Right renal pelvis (tissue), 4 donors: ENCODE measurements around the gene UCN. TPM values are rescaled to one million over a fixed set of nuclear protein-coding genes. Genes with fewer than 3 reads are reported as not detected.
"Not testable (repeated sequence)": the region's sequence is repeated elsewhere in the genome, so short reads cannot be mapped to it uniquely, and the experiment has no call there.

Experiments used
- DNase-seq, 4 donors: peaks; one replicate each; pipeline ENCODE4 v3.0.0-alpha.2; 2013; ENCODE audit warnings: low read depth in 4 of 4, low spot score in 3 of 4, missing footprints in 1 of 4
- polyA plus RNA-seq, 4 donors: library from polyadenylated mRNA; unstranded; fragments of 120-200 nt; gene quantifications; one replicate each; pipeline ENCODE4 v1.2.1, GENCODE V29; 2013; ENCODE audit not compliant: insufficient read length in 4 of 4

Gene UCN
- polyA plus RNA-seq, 4 donors, result 0.39 to 1.1 (median 0.80) TPM

DNA sequence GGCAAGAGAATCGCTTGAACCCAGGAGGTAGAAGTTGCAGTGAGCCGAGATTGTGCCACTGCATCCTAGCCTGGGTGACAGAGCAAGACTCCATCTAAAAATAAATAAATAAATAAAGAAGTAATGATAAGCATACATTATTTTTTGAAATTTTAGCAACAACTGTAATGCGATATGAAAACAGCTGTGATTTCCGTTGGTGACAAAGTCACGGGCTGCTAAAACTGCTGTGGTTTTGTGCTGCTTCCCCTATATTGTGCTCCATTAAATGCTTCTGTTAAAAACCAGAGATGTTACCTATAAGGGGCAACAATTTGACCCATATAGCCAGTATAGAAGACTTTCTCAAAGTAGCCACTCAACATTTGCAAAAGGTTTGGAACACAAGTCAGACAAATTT, 17.7 kb downstream of the UCN start:
- no peak for DNase-seq

DNA sequence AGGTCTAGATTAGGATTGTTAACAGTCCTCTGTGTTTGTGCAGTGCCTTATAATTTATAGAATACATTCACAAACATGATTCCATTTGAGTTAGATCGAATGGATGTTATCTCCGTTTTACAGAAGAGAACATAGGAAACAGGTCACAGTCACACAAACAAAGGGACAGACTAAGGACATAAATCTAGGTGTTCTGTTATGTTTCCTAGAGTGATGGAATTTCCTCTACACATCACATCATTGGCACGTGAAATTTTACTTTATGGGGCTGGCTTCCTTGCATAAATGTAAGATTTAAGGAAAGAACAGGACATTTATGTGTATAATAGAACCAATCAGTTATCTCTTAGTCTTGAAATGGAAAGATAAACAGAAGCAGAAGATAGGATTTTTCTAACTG, 19.6 kb downstream of the UCN start:
- no peak for DNase-seq

DNA sequence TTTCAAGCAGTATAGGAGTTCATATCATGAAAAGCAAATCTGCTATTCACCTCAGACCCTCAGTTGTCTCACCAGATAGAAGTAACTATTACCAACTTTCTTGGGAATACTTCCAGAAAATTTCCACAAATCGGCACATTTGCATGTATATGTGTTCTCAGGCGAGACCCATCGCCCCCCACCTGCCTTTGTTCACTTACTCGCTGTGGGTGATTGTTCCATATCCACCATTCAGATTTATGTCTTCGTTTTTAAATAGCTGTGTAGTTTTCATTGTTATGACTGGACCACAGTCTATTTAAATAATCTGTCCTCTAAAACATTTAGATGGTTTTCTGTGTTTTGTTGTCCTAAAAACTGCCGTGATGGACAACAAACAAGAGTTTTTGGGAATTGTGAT, 22.8 kb downstream of the UCN start:
- DNase-seq, result no peak

DNA sequence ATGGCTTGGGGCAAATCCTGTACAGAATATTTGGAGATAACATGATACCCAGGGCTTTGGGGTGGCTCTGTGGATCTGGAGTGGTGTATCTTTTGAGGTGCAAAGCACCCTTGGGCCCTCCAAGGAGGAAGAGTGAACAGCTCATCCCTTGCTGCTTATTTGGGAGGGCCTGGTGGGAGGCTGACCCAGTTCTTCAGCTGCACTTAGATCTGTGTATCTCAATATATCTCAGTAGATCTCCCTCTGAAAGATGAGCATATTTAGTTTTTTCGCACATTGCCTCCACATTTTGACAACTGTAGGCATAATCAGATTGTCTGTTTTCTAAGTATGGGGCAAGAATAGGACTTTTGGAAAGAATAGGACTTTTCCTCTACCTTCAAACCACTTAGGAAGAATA, 23.2 kb downstream of the UCN start:
- DNase-seq, result no peak

DNA sequence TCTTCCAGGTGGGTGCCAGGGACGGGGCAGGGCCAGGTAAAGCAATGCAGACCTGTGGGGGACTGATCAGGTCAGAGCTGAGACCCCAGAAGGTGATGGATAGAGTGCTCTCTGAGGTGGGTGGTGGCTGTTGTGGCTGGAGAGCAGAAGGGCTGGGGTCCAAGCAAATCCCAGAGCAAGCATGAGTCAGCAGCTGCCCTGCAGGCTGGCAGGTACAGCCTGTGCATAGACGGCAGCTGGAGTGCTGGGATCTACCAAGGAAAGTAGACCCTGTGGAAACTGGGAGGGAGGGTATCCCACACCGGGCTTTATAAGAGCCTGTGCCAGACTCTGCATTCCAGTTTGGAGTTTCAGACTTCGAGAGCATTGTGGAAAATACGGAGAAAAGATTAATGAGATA, 25.4 kb downstream of the UCN start:
- no peak for DNase-seq

DNA sequence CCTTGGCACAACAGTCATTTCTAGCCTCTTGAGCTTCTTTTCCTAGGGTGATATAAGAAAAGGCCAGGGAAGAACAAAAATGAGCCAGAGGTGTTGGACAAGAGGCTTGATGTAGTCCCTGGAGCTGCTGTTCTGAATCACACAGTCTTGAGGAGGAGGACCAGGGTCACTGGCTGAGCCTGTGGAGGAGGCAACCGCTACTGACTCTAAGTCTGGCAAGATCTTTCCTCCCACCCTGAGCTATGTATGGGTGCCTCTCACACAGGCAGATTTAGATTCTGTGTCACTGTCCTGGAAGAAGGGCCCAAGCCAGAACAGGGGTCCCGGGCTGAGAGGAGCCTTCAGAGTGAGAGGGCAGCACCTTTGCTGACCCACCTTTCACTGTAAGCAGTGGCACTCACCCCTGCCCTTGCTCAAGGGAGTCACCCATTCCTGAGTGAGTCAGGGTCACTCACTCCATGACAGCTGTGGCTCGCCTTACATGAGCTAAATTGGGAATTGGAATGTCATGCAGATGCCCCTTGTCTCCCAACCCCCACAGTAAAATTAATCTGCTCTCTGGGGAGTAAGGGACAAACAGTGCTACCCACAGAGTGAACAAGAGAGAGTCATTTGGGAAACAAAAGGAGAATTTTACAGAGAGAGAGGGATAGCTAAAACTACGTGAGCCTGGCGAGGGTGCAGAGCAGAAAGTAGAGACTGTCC, 26.2 kb downstream of the UCN start, which contains the start of gene TRIM54:
TRIM54 (plus strand) TSS at position 575 of the 705 bp plus-strand sequence. CDS start 303 bp downstream, outside the sequence.
- DNase-seq, result no peak

DNA sequence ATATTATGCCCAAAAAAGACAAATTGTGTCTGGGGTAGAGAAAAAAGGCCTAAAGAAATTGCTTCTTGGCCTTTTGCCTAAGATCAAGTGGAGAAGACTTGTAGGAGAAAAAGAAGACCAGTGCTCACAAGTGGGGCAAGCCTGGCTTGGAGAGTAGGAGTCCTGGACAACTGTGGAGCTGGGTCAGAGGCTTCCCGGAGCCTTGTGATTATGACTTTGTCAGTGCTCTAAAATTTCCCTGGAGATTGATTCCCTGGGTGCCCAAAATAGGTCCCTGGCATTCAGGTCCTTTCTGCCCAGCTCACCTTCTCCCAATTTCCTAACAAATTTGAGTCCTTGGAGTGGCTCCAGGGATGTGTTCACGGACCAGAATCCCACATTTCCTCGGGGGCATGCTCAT, 26.8 kb downstream of the UCN start:
- DNase-seq, result no peak

DNA sequence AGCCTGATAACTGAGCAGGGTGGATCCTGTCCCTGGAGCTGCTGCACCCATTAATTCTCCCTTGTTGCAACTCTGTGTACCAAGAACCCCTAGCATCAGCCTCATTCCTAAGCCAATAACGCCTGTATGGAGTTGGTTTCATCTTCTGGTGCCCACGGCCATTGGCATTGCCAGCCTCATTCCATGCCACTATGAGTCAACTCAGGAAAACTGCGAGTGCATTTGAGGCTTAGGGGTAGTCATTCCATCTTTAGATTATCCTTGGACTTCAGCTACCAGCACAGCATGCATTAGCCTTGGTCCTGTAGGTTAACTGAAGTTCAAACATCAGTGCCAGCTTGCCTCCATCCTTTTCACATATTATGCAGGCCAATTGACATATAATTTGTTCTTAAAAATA, 27.4 kb downstream of the UCN start:
- DNase-seq, result no peak

DNA sequence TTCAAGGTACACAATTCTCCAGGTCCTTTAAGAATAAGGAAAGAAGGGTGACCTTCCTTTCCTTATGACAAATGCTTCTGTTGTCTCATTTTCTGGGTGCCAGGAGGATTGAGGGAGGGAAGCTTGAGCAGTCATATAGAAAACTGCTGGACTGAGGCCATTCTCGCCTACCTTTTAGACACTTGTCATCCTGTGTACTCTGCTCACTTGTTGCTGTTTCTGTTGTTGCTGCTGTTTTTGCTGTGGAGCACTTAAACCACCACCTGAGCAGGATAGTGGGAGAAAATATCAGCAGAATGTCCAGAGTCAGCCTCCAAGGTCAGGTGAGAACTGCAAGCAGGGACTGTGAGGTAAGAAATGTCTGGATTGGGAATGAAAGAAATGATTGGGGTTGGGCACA, 30.2 kb downstream of the UCN start:
- no peak for DNase-seq

DNA sequence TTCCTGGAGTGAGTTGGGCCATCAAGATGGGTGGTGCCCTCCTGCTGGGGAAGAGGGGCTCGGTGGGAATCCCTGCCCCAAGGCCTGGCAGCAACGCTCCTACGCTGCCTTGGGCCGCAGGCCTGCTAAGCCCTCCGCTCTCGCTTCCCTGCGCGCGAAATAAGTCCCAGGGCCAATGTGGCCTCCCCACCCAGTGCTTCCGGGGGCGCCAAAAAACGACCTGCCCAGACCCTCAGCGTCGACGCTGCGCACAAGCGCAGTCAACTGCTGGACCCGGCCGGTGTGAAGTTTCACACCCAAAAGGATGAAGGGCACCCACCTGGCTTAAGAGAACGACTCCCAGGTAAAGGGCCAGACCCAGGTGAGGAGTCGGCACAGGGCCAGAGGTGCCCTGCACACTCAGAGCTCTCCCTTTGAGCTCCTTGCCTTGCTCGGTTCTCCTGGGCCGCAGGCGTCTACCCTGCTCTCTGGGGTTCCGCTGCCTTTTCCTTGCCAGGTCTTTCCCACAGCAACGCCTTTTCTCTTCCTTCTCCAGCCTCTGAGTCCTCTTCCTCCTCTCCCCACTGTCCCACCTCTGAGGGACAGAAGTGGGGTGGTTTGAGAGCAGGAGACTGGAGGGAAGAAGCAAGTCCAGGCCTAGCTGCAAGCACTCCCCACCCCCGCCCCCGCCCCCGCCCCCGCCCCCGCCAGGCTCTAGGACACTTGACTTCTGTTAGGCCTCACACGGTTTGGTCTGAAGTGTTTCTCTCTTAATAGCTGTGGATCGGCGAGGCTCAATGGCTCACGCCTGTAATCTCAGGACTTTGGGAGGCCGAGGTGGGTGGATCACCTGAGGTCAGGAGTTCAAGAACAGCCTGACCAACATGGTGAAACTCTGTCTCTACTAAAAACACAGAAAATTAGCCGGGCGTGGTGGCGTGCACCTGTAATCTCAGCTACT, 32.8 kb downstream of the UCN start, which contains the start of gene DNAJC5G:
DNAJC5G (plus strand) TSS at position 223 of the 940 bp plus-strand sequence. CDS start 1,296 bp downstream, outside the sequence.
- DNase-seq, result no peak

DNA sequence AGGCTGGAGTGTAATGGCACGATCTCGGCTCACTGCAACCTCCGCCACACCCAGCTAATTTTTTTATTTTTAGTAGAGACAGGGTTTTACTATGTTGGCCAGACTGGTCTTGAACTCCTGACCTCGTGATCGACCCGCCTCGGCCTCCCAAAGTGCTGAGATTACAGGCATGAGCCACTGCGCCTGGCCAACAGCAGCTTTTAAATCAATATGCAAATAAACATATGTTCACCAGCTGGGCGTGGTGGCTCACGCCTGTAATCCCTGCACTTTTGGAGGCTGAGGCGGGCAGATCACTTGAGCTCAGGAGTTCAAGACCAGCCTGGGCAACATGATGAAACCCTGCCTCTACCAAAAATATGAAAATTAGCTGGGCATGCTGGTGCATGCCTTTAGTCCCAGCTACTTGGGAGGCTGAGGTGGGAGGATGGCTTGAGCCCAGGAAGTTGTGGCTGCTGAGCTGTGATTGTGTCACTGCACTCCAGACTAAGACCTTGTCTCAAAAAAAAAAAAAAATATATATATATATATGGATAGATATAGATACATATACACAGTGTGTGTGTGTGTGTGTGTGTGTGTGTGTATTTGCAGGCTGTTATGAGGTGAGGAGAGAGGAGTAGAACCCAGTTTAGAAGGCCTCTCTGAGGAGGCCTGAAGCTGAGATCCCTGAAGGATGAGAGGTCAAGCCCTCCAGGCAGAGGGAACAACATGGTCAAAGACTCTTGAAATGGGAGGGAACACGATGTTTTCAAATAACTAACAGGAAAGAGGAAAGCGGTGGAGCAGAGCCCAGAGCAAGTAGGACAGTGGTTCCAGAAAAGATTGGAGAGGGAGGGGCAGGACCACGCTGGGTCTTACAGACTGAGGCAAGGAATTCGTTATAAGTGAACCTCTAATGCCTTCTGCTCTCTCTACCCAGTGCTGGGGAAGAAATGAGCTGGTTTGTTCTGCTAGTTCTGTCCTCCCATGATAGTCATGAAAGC, 35.4 kb downstream of the UCN start:
- DNase-seq, result not testable (repeated sequence)

DNA sequence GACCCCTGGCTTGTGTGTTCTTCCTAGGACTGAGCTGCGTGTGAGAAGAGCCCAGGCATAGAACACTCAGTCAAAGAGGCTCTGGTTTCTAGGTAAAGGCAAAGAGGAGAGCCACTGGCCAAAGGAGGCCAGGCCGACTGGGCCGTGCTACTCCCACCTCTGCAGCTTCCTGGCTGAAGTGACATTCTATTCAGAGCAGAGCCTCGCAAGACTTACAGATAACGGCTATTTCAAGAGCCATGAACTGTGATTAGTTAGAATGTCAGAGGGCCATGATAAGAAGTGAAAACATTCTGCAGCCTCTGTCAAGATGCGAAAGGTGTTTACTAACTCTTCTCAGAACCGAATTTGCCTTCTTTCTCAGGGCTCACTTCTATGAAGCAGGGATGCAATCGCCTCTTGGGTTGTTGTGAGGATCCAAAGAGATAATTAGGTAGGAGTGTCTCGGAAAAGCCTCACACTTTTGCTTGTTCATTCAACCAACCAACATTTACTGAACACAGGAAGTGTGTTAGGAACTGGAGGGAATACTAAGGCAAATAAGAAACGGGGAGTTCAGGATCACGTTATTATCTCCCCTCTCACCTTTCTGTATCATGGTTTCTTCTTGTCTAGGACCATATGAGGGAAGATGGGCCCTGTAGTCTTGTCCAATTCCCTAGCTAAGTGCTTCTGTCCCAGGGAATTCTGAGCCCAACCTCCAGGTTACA, 36.5 kb downstream of the UCN start:
- no peak for DNase-seq

DNA sequence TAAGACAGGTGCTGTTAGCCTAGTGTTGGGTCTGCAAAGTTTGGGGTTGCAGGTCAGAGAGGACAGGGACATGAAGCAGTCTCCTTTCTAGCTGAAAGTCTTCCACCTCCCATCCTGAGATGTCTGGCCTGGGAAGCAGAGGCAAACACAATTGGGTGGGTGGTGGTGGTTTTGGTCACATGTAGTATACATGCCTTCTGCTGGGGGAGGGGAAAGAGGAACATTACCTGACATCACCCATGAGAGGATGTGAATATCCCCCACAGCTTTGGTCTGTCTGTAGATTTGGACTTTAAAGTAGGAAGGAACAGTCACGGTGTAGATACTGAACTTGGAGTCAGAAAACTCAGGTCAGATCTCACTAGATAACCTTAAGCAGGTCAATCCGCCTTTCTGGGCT, 37.6 kb downstream of the UCN start:
- no peak for DNase-seq

DNA sequence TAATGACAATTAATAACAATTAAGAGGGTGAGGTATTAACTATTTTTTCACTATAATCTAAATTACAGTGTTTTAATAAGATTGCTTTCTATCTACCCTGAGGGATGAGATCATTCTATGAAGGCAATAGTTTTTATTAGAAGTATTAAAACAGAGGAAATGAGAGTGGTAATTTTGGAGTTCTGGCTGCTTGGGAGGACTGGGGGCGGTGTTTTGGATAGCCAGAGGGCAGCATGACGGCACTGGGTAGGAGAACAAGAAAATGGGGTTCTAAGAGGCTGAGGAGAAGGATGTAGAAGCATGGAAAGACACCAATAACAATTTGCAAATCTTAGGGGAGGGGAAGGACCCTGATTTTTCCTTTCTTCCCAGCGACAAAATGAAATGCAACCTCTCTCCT, 38.1 kb downstream of the UCN start:
- DNase-seq, result no peak

DNA sequence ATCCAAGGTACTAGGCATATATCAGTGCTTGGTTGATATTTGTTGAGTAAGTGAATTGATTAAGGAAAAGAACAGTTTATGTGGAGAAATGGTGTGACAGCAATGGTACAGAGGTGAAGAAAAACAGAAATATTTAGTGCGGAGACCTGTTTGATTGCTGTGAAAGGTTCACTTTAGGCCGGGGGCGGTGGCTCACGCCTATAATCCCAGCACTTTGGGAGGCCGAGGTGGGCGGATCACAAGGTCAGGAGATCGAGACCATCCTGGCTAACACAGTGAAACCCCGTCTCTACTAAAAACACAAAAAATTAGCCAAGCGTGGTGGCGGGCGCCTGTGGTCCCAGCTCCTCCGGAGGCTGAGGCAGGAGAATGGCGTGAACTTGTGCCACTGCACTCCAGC, 39.9 kb downstream of the UCN start:
- not testable (repeated sequence) for DNase-seq

DNA sequence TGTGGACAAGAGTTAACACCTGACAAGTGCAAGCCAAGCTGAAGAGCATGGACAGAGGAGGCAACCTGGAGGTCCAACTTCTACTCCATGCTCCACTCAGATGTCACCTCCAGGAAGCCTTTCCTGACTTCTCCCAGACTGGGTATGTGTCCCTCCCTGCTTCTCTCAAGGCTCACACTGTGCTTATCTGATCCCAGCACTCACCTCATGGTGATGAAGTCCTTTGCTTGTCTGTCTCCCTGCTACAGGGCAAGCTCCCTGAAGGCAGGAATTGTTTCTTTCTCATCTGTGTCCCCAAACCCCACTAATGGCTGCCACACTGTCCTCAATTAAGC, 42.7 kb downstream of the UCN start:
- no peak for DNase-seq

DNA sequence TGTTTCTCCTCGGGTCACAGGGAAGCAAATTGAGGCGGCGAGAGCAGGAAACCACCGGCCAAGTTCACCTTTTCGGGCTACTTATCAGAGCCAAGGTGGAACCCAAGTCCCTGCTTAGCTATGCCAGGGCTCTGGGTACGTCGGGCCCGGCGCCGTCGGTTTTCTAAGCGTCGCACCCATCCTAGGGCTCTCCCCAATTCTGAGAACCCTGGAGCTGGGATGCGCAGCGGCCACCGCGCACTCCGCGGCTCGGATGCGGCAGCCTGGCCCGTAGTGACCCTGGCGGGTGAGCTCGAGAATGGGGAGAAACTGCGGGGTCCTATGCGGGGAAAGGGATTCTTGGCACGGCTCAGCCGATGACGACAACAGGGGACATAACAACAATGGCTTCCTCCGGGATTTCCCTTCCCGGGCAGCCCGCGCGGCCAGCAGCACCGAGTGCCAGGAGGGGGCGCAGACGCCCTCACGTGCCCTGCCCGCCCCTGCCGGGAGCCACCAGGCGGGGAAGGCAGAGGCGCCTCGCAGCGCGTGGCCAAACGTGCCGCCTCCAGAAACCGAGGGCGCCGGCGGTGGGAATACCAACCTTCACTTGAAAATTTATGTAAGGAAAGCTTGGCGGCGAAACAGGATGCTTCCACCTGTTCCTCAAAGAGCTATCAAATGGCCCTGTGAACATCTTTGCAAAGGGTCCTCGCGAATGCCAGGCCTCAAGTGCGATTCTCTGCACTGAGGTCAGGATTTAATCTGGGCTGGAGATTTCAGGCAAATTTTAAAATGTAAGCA, 43.3 kb downstream of the UCN start:
- no peak for DNase-seq

DNA sequence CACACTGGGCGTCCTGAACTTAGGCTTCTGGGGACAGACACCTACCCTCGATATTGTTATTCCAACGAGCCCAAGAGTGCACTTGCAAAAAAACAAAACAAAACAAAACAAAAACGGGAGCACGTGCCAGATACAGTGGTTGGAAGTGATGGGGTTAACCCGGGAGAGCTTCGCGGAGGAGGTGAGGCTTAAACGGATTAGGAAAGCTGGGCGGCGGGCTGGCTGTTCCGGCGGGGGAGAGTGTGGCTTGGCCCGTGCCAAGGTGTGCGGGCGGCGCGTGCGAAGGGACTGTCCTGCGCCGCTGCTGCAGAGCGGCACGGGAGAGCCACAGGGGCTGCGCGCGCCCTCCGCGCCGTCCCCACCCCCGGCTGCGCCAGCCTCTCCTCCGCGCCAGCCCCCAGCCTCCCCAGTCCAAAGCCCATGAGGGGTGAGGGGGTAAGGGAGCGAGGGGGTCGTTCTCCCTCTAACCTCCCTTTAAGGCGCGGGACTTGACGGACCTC, 43.9 kb downstream of the UCN start:
- DNase-seq, result no peak
